ENCODE results near the gene TMEM187.

TMEM187 gene

GRCh38 chrX:153959649-153960048, 12.9 kb upstream of the TMEM187 start:
- no peak for DNase-seq (ENCODE audit: extremely low spot score)
- POLR2A ChIA-PET = no interaction called here
- CTCF ChIA-PET = interaction anchor here (14.3 kb wide), 1 partner anchor 10 kb away, joined by 137 read pairs; the partner anchor contains the start of gene RENBP
- TF ChIP-seq, protein P1, sequence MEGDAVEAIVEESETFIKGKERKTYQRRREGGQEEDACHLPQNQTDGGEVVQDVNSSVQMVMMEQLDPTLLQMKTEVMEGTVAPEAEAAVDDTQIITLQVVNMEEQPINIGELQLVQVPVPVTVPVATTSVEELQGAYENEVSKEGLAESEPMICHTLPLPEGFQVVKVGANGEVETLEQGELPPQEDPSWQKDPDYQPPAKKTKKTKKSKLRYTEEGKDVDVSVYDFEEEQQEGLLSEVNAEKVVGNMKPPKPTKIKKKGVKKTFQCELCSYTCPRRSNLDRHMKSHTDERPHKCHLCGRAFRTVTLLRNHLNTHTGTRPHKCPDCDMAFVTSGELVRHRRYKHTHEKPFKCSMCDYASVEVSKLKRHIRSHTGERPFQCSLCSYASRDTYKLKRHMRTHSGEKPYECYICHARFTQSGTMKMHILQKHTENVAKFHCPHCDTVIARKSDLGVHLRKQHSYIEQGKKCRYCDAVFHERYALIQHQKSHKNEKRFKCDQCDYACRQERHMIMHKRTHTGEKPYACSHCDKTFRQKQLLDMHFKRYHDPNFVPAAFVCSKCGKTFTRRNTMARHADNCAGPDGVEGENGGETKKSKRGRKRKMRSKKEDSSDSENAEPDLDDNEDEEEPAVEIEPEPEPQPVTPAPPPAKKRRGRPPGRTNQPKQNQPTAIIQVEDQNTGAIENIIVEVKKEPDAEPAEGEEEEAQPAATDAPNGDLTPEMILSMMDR (IDR thresholded peaks at IDR 0.05; ENCODE audit: control extremely low read depth, extremely low read depth, low read depth, missing control alignments) = no peak

- POLR2A ChIA-PET = no interaction called here
- TF ChIP-seq, protein P1 (IDR thresholded peaks at IDR 0.05; ENCODE audit: control extremely low read depth, extremely low read depth, low read depth, missing control alignments) = no peak
- no peak for DNase-seq (ENCODE audit: extremely low spot score)
- CTCF ChIA-PET = interaction anchor here (14.3 kb wide), 1 partner anchor 11 kb away, joined by 137 read pairs; the partner anchor contains the start of gene RENBP
These were observed 12.5 kb upstream of the TMEM187 start for GRCh38 chrX:153960077-153960476.

GRCh38 chrX:153960786-153961185, 11.8 kb upstream of the TMEM187 start:
- no peak for DNase-seq (ENCODE audit: extremely low spot score)
- CTCF ChIA-PET = interaction anchor here (14.3 kb wide), 1 partner anchor 12 kb away, joined by 137 read pairs; the partner anchor contains the start of gene RENBP
- TF ChIP-seq, protein P1 (IDR thresholded peaks at IDR 0.05; ENCODE audit: control extremely low read depth, extremely low read depth, low read depth, missing control alignments) = no peak
- POLR2A ChIA-PET = no interaction called here

DNA sequence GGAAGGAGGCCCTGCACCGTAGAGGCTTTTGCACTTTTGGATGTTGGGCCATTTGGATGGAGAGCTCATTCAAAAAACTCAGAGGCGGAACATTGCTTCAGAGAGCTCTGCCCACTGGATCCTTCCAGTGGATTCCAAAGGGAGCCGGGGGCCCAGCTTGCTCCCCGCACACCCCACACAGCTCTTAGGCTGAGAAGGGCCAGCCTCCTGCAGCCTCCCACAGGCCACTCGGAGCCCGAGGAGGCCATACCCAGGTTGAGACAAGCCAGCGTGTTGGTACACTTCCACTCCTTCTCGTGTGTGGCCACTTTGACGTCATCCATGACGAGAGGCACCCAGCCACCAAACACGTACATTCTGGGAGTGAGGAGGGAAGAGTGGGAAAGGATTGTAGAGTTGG, 11.3 kb upstream of the TMEM187 start:
- TF ChIP-seq, protein P1 (IDR thresholded peaks at IDR 0.05; ENCODE audit: control extremely low read depth, extremely low read depth, low read depth, missing control alignments) = no peak
- ChIA-PET POLR2A (no interaction called here), CTCF (interaction anchor here (14.3 kb wide), 1 partner anchor 12 kb away, joined by 137 read pairs; the partner anchor contains the start of gene RENBP)
- DNase-seq (ENCODE audit: extremely low spot score) = no peak

DNA sequence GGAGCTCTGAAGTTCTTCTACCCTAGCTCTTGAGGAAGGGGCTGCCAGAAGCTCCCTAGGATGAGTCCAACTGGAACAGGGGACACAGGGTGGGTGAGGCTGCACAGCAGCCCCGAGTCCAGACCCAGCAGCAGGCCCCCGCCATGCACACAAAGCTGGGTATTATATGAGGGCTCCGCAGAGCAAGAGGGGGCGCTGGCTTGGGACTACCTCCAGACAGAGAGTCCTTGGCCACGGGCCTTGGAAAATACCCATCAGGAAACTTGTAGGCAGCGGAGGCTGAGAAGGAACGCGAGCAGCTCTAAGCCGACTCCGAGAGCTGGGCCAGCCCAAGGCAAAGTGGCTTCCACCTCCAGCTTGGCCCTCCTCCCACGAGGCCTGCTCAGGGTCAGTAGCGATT, 9.0 kb upstream of the TMEM187 start:
- TF ChIP-seq, protein P1 (IDR thresholded peaks at IDR 0.05; ENCODE audit: control extremely low read depth, extremely low read depth, low read depth, missing control alignments) = no peak
- CTCF ChIA-PET = interaction anchor here (14.3 kb wide), 1 partner anchor 14 kb away, joined by 137 read pairs; the partner anchor contains the start of gene RENBP
- DNase-seq (ENCODE audit: extremely low spot score) = no peak
- POLR2A ChIA-PET = no interaction called here

DNA sequence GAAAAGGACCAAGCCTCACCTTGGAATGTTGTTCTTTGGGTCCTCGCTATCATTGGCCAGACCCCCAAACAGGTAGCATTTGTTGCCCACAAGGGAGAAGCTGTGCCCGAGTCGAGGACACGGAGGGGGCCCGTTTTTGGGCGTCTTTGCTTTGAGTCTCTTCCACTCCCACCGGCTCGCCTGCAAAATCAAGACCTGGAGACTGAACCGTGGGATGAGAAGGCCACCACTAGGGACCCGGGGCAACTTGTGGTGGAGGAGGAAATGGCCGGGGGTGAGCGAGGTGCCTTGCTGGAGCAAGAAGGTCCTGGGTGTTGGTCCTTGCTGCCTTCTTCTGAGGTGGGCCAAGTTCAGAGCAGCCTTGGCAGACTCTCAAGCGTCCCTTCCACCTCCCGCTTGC, 8.4 kb upstream of the TMEM187 start:
- DNase-seq (ENCODE audit: extremely low spot score) = no peak
- TF ChIP-seq, protein P1 (IDR thresholded peaks at IDR 0.05; ENCODE audit: control extremely low read depth, extremely low read depth, low read depth, missing control alignments) = no peak
- POLR2A ChIA-PET = no interaction called here
- CTCF ChIA-PET = interaction anchor here (14.3 kb wide), 1 partner anchor 15 kb away, joined by 137 read pairs; the partner anchor contains the start of gene RENBP
